Activated CD8-positive, alpha-beta memory T cell treated with anti-CD3 and anti-CD28 coated beads, Interleukin-2, amount 10 ng/mL, durations not matched to agents 7 days and 5 days (primary cell): Measurements from ENCODE around the gene ENPP7. TPM values are rescaled to one million over a fixed set of nuclear protein-coding genes. Genes with fewer than 3 reads are reported as not detected.

Experiments used
- ATAC-seq: fragments of 150-1000 bp; cut with Tn5 transposase; one replicate; pipeline ENCODE4 v1.10.0; 2021; ENCODE audit warnings: moderate library complexity
- CTCF ChIA-PET: fragments of 350-600 bp; sonication (Branson Sonifier 250); formaldehyde crosslinking; loops from one replicate; lab custom pipeline; 2021; ENCODE audit warnings: antibody characterized with exemption; lab: Charles Lee
- DNase-seq: peaks from one replicate; pipeline ENCODE4 v3.0.0-alpha.2; 2020
- H3K27ac Mint-ChIP-seq: one replicate; pipeline ENCODE4 v1.8.0; 2021; ENCODE audit warnings: mild to moderate bottlenecking, mixed read lengths
- H3K27me3 Mint-ChIP-seq: one replicate; pipeline ENCODE4 v1.8.0; 2021; ENCODE audit warnings: mixed read lengths
- H3K36me3 Mint-ChIP-seq: one replicate; pipeline ENCODE4 v1.8.0; 2021; ENCODE audit warnings: mild to moderate bottlenecking, mixed read lengths
- H3K4me1 Mint-ChIP-seq: one replicate; pipeline ENCODE4 v1.8.0; 2021; ENCODE audit warnings: mixed read lengths
- H3K4me3 Mint-ChIP-seq: one replicate; pipeline ENCODE4 v1.8.0; 2021; ENCODE audit warnings: mild to moderate bottlenecking, moderate library complexity, mixed read lengths
- H3K9me3 Mint-ChIP-seq: one replicate; pipeline ENCODE4 v1.8.0; 2022; ENCODE audit warnings: low read depth, mixed read lengths
- total RNA-seq, 2 experiments: library from RNA; stranded (reverse); gene quantifications; one replicate each; pipeline ENCODE4 v1.2.3, GENCODE V29; 2021

Gene ENPP7
- total RNA-seq, 2 experiments from 2014 or later: 0.23 TPM

- Mint-ChIP-seq H3K4me3 (no peak overlapping the region), H3K27me3 (peaks cover 17% of the 10 kb centered on the region), H3K36me3 (no peaks in the 10 kb centered on the region), H3K9me3 (no peaks in the 10 kb centered on the region), H3K27ac (no peak overlapping the region), H3K4me1 (no peaks in the 10 kb centered on the region)
- ATAC-seq (no peak), DNase-seq (no peak)
- CTCF ChIA-PET: interaction anchor here (1.1 kb wide), 1 partner anchor 13 kb away, joined by 3 read pairs; no protein-coding TSS in a partner anchor
These were observed 34.7 kb upstream of the ENPP7 start for GRCh38 chr17:79695797-79696609.

- Mint-ChIP-seq H3K4me1 (no peaks in the 10 kb centered on the region), H3K36me3 (no peaks in the 10 kb centered on the region), H3K27ac (no peak overlapping the region), H3K27me3 (peaks cover 17% of the 10 kb centered on the region), H3K4me3 (no peak overlapping the region), H3K9me3 (no peaks in the 10 kb centered on the region)
- no peak for ATAC-seq
- no peak for DNase-seq
- CTCF ChIA-PET: interaction anchor here (1.1 kb wide), 1 partner anchor 12 kb away, joined by 3 read pairs; no protein-coding TSS in a partner anchor
These were observed 34.1 kb upstream of the ENPP7 start for GRCh38 chr17:79696610-79696982.

GRCh38 chr17:79698146-79698846, 32.4 kb upstream of the ENPP7 start:
- Mint-ChIP-seq H3K4me3 (no peak overlapping the region), H3K4me1 (no peaks in the 10 kb centered on the region), H3K9me3 (no peaks in the 10 kb centered on the region), H3K27ac (no peak overlapping the region), H3K36me3 (no peaks in the 10 kb centered on the region), H3K27me3 (peaks cover 17% of the 10 kb centered on the region)
- ATAC-seq: no peak
- CTCF ChIA-PET: interaction anchor here (1.9 kb wide), 1 partner anchor 11 kb away, joined by 4 read pairs; no protein-coding TSS in a partner anchor
- no peak for DNase-seq

GRCh38 chr17:79699386-79700036, 31.2 kb upstream of the ENPP7 start:
- DNase-seq: no peak
- Mint-ChIP-seq H3K4me3 (no peak overlapping the region), H3K9me3 (no peaks in the 10 kb centered on the region), H3K4me1 (no peaks in the 10 kb centered on the region), H3K27me3 (peaks cover 17% of the 10 kb centered on the region), H3K36me3 (no peaks in the 10 kb centered on the region), H3K27ac (no peak overlapping the region)
- ATAC-seq: no peak
- CTCF ChIA-PET: interaction anchor here (1.9 kb wide), 1 partner anchor 9 kb away, joined by 4 read pairs; no protein-coding TSS in a partner anchor

DNA sequence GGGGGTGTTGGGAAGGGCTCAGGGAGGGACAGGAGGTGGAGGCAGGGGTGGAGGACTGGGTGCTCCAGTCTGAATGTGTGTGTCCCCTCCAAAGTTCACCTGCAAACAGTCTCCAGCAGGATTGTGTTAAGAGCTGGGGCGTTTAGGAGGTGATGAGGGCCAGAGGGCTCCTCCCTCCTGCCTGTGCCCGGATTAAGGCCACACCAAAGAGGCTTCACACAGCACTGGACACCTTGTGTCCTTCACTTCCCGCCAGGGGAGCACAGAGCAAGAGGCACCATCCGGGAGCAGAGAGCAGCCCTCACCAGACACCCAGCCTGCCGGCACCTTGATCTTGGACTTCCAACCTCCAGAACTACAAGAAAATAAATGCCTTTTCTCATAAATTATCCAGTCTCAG, 30.2 kb upstream of the ENPP7 start:
- no peaks in the 10 kb centered on the region for H3K9me3 Mint-ChIP-seq
- DNase-seq: no peak
- no peak for ATAC-seq
- CTCF ChIA-PET: no interaction called here
- H3K4me1 Mint-ChIP-seq: no peaks in the 10 kb centered on the region
- H3K36me3 Mint-ChIP-seq: no peaks in the 10 kb centered on the region
- H3K27ac Mint-ChIP-seq: no peak overlapping the region
- peaks cover 17% of the 10 kb centered on the region for H3K27me3 Mint-ChIP-seq
- no peak overlapping the region for H3K4me3 Mint-ChIP-seq

- Mint-ChIP-seq H3K4me1 (no peaks in the 10 kb centered on the region), H3K4me3 (no peak overlapping the region), H3K36me3 (no peaks in the 10 kb centered on the region), H3K27me3 (peaks cover 8% of the 10 kb centered on the region), H3K9me3 (no peaks in the 10 kb centered on the region), H3K27ac (no peak overlapping the region)
- DNase-seq: no peak
- peak; percentile 21 for ATAC-seq
- CTCF ChIA-PET: no interaction called here
These were observed 28.7 kb upstream of the ENPP7 start for GRCh38 chr17:79702034-79702433.

DNA sequence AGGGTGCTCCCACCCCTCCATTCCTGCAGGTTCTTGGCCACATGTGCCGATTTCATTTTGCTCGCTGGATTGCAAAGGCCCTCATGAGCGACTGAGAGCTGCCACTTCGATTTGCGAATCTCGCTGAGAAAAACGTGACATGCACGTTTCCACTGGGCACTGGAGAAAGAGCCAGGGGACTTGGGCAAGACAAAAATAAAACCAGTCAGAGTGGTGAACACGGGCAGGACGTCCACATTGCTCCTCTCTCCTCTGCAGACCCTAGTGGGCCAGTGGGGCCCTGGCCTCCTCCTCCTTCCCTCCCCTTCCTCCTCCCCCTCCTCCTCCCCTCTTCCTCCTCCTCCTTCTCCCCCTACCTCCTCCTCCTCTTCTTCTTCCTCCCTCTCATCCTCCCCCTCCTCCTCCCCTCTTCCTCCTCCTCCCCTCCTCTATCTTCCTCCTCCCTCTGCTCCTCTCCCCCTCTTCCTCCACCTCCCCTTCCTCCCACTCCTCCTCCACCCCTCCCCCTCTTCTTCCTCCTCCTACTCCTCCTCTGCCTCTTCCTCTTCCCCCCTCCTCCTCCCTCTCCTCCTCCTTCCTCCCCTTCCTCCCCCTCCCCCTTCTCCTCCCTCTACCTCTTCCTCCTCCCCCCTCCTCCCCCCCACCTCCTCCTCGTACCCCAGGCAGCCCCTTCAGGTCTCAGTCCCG, 28.1 kb upstream of the ENPP7 start:
- Mint-ChIP-seq H3K4me3 (no peak overlapping the region), H3K4me1 (no peaks in the 10 kb centered on the region), H3K27ac (no peak overlapping the region), H3K9me3 (no peaks in the 10 kb centered on the region), H3K27me3 (peaks cover 2% of the 10 kb centered on the region), H3K36me3 (no peaks in the 10 kb centered on the region)
- no peak for ATAC-seq
- CTCF ChIA-PET: no interaction called here
- DNase-seq: no peak

DNA sequence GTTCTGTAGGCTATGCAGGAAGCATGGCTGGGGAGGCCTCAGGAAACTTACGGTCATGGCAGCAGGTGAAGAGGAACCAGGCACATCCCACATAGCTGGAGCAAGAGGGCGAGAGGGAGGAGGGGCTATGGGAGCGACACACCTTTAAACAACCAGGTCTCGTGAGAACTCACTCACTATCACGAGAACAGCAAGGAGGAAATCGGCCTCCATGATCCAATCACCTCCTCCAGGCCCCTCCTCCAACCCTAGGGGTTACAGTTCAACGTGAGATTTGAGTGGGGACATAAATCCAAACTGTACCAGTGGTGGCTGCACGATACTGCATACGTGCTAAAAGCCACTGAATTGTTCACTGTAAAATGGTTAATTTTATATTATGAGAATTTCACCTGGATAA, 26.1 kb upstream of the ENPP7 start:
- Mint-ChIP-seq H3K27me3 (no peaks in the 10 kb centered on the region), H3K4me1 (no peaks in the 10 kb centered on the region), H3K27ac (no peak overlapping the region), H3K4me3 (no peak overlapping the region), H3K36me3 (no peaks in the 10 kb centered on the region), H3K9me3 (no peaks in the 10 kb centered on the region)
- ATAC-seq (no peak), DNase-seq (no peak)
- CTCF ChIA-PET: interaction anchor here (1.0 kb wide), 1 partner anchor 37 kb away, joined by 3 read pairs; no protein-coding TSS in a partner anchor

DNA sequence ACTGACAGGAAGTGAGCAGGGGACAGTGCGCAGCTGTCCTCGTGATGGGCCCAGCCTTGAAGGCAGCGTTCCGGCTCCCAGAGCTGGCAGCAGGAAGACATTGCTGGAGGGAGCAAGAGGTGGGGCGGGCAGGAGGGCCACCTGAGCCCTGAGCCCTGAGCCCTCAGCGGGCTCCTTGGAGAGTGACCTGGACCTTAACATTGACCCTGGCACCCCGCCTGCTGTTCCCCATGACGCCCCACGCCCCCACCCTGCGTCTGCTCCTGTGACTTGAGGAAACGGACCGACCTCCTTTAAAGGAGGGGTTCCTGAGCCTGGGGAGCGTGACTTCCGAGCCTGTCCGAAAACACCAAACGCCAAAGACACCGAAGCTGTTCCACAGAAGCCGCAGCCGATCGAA, 25.1 kb upstream of the ENPP7 start:
- DNase-seq (no peak), ATAC-seq (no peak)
- H3K36me3 Mint-ChIP-seq: no peaks in the 10 kb centered on the region
- CTCF ChIA-PET: no interaction called here
- H3K27ac Mint-ChIP-seq: no peak overlapping the region
- H3K4me3 Mint-ChIP-seq: no peak overlapping the region
- no peaks in the 10 kb centered on the region for H3K4me1 Mint-ChIP-seq
- no peaks in the 10 kb centered on the region for H3K9me3 Mint-ChIP-seq
- H3K27me3 Mint-ChIP-seq: no peaks in the 10 kb centered on the region

DNA sequence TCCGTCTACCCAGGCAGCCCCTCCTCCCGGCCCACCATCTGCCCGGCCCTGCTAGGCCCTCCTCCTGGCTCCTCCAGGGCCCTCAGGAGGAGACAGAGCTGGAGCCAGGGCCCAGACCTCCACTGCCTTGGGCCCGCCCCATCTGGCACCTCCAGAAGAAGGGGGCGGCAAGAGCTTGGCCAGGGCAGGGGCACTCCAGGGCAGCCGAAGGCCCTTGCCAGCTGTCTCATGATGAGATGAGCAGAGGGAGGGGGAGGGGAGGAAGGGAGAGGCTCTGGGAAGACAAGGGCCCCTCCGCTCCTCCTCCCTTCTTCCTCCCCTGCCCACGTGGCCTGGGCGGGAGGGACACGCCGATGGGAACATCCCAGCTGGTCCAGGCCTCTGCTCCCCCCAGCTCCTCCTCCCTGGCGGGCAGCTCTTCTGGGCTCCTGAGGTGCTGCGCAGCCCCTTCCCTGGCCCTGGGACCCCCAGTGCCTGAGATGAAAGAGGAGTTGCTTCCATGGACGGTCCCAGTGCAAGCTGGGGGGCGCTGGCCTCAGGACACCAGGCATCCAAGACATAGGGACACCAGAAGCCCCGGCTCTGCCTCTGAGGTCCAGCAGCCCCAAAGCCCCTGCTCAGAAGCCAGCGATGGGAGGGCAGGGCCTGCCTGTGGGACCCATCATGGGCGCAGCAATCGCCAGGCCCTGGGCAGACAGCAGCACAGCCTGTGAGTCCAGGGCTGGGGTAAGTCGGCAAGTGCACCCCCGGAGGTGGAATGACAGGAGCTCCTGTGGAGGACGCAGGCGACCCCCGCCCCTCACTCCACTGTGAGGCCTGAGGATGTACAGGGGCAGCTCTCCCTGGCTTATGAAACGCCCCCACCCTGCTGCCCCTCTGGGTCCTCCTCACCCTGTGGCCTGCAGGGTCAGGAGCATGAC, 23.6 kb upstream of the ENPP7 start:
- no peak overlapping the region for H3K27ac Mint-ChIP-seq
- ATAC-seq (no peak), DNase-seq (no peak)
- H3K4me3 Mint-ChIP-seq: no peak overlapping the region
- no peaks in the 10 kb centered on the region for H3K36me3 Mint-ChIP-seq
- no peaks in the 10 kb centered on the region for H3K27me3 Mint-ChIP-seq
- no peaks in the 10 kb centered on the region for H3K9me3 Mint-ChIP-seq
- no peaks in the 10 kb centered on the region for H3K4me1 Mint-ChIP-seq
- CTCF ChIA-PET: interaction anchor here (1.4 to 1.6 kb wide), 2 partner anchors 69 to 661 kb away, joined by 3 read pairs; no protein-coding TSS in a partner anchor

- H3K27me3 Mint-ChIP-seq: no peaks in the 10 kb centered on the region
- CTCF ChIA-PET: interaction anchor here (0.7 to 1.6 kb wide), 8 partner anchors 10 to 664 kb away, joined by 3 to 6 read pairs (median 3); no protein-coding TSS in a partner anchor
- H3K9me3 Mint-ChIP-seq: no peaks in the 10 kb centered on the region
- ATAC-seq (peak; percentile 68), DNase-seq (peak; percentile 69)
- H3K27ac Mint-ChIP-seq: no peak overlapping the region
- no peaks in the 10 kb centered on the region for H3K36me3 Mint-ChIP-seq
- no peak overlapping the region for H3K4me3 Mint-ChIP-seq
- H3K4me1 Mint-ChIP-seq: no peaks in the 10 kb centered on the region
These were observed 22.5 kb upstream of the ENPP7 start for GRCh38 chr17:79707931-79708891.
